HG03139 (cell line): ENCODE measurements around the gene LNP1.
A peak's percentile ranks its signal among the peaks of the same experiment; 100 is the strongest.
"Not testable (repeated sequence)": the region's sequence is repeated elsewhere in the genome, so short reads cannot be mapped to it uniquely, and the experiment has no call there.

Source experiments
- ATAC-seq: cut with Tn5 transposase; IDR thresholded peaks from one replicate; pipeline ENCODE4 v1.9.1; 2021; ENCODE audit not compliant: unreplicated experiment

Gene LNP1

GRCh38 chr3:100427699-100428098 lies 26.4 kb downstream of the LNP1 start:
- no peak for ATAC-seq

- ATAC-seq = no peak
Measured at GRCh38 chr3:100429187-100429716, 27.9 kb downstream of the LNP1 start.

- no peak for ATAC-seq
Measured at GRCh38 chr3:100436951-100437350, 35.6 kb downstream of the LNP1 start.

GRCh38 chr3:100437721-100438622 lies 36.6 kb downstream of the LNP1 start:
- no peak for ATAC-seq

GRCh38 chr3:100438623-100438974 lies 37.3 kb downstream of the LNP1 start:
- no peak for ATAC-seq

GRCh38 chr3:100440895-100441294 lies 39.6 kb downstream of the LNP1 start:
- no peak for ATAC-seq

GRCh38 chr3:100443690-100444089 lies 42.4 kb downstream of the LNP1 start:
- ATAC-seq = no peak

GRCh38 chr3:100447067-100447466 lies 45.7 kb downstream of the LNP1 start:
- ATAC-seq = not testable (repeated sequence)

- no peak for ATAC-seq
Measured at GRCh38 chr3:100448079-100448478, 46.7 kb downstream of the LNP1 start.

- no peak for ATAC-seq
Measured at GRCh38 chr3:100449214-100449613, 47.9 kb downstream of the LNP1 start.

- ATAC-seq = no peak
Measured at GRCh38 chr3:100454677-100455076, 53.3 kb downstream of the LNP1 start.

GRCh38 chr3:100455841-100456550 lies 54.7 kb downstream of the LNP1 start:
- ATAC-seq = no peak

GRCh38 chr3:100456745-100457144 lies 55.4 kb downstream of the LNP1 start:
- no peak for ATAC-seq

GRCh38 chr3:100457811-100458210 lies 56.5 kb downstream of the LNP1 start:
- no peak for ATAC-seq

- no peak for ATAC-seq
Measured at GRCh38 chr3:100458814-100459213, 57.5 kb downstream of the LNP1 start.

- peak; percentile 77 for ATAC-seq
Measured at GRCh38 chr3:100463002-100463401, 61.7 kb downstream of the LNP1 start.

GRCh38 chr3:100463646-100464155 lies 62.4 kb downstream of the LNP1 start:
- no peak for ATAC-seq

GRCh38 chr3:100465892-100466777 lies 64.8 kb downstream of the LNP1 start:
- ATAC-seq = no peak

- ATAC-seq = no peak
Measured at GRCh38 chr3:100467133-100467532, 65.8 kb downstream of the LNP1 start.

- no peak for ATAC-seq
Measured at GRCh38 chr3:100468676-100469075, 67.3 kb downstream of the LNP1 start.

- no peak for ATAC-seq
Measured at GRCh38 chr3:100470951-100471350, 69.6 kb downstream of the LNP1 start.
